ENCODE measurements around the gene PRKG1.

The PRKG1 gene

DNA sequence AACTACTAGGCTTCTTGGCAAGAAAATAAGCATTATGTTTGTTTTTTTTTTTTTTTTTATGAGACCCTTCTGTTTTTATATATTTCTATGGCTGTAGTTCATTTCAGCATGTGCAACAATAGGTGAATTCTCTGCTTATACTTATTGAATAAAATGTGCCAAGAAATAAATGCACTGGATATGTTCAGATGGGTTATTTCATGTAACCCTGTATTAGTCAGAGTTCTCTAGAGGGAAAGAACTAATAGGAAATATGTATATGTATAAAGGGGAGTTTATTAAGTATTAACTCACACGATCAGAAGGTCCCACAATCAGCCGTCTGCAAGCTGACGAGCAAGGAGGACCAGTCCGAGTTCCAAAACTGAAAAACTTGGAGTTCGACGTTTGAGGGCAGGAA lies 332.3 kb downstream of the PRKG1 start:
- no peaks in the 10 kb centered on the region for H3K79me2 ChIP-seq (ENCODE audit: insufficient read depth, low read length)
- no peak overlapping the region for H2AFZ ChIP-seq (ENCODE audit: low read depth, low read length, severe bottlenecking)
- H4K20me1 ChIP-seq (ENCODE audit: low read depth, low read length): no peaks in the 10 kb centered on the region
- no peak overlapping the region for H3K27ac ChIP-seq (ENCODE audit: low read depth, low read length)
- H3K4me2 ChIP-seq (ENCODE audit: low read depth, low read length, poor library complexity, severe bottlenecking): no peak overlapping the region
- no peak overlapping the region for H3K9ac ChIP-seq (ENCODE audit: low read length)
- no peak overlapping the region for H3K4me3 ChIP-seq (ENCODE audit: insufficient read depth, low read length, poor library complexity, severe bottlenecking)
- TF ChIP-seq, protein P1, sequence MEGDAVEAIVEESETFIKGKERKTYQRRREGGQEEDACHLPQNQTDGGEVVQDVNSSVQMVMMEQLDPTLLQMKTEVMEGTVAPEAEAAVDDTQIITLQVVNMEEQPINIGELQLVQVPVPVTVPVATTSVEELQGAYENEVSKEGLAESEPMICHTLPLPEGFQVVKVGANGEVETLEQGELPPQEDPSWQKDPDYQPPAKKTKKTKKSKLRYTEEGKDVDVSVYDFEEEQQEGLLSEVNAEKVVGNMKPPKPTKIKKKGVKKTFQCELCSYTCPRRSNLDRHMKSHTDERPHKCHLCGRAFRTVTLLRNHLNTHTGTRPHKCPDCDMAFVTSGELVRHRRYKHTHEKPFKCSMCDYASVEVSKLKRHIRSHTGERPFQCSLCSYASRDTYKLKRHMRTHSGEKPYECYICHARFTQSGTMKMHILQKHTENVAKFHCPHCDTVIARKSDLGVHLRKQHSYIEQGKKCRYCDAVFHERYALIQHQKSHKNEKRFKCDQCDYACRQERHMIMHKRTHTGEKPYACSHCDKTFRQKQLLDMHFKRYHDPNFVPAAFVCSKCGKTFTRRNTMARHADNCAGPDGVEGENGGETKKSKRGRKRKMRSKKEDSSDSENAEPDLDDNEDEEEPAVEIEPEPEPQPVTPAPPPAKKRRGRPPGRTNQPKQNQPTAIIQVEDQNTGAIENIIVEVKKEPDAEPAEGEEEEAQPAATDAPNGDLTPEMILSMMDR (IDR thresholded peaks at IDR 0.05; ENCODE audit: insufficient read depth, low read length, poor library complexity, severe bottlenecking): no peak
- no peaks in the 10 kb centered on the region for H3K9me2 ChIP-seq (replicated peaks; ENCODE audit: insufficient read depth, low read length)
- H3K9me3 ChIP-seq (ENCODE audit: insufficient read depth, low read length): no peaks in the 10 kb centered on the region
- H3K27me3 ChIP-seq (ENCODE audit: low read length): no peaks in the 10 kb centered on the region
- H3F3A ChIP-seq (ENCODE audit: insufficient read depth): no peaks in the 10 kb centered on the region
- no peaks in the 10 kb centered on the region for H3K36me3 ChIP-seq (ENCODE audit: low read length)

DNA sequence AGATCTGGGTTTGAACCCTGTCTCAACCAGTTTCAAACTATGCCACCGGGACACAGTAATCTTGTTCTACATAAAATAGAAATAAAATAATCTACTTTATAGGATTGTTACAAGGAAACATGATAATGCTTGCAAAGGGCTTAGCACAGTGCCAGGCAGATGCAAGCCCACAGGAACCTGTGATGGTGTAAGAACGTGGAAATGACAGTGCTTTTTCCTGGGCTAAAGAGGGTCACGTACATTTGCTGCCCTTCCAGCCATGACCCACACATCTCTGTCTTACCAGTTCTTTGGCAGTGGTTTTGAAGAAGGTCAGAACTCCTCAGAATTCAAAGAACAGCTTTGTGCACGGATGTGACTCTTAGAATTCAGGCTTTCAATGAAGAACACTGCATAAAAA lies 342.2 kb downstream of the PRKG1 start:
- Histone ChIP-seq H3K9me2 (replicated peaks; ENCODE audit: insufficient read depth, low read length) (no peaks in the 10 kb centered on the region), H3K4me3 (ENCODE audit: insufficient read depth, low read length, poor library complexity, severe bottlenecking) (no peak overlapping the region), H3K36me3 (ENCODE audit: low read length) (no peaks in the 10 kb centered on the region), H3K27ac (ENCODE audit: low read depth, low read length) (no peak overlapping the region), H3K27me3 (ENCODE audit: low read length) (no peaks in the 10 kb centered on the region), H3K9ac (ENCODE audit: low read length) (no peak overlapping the region), H3K4me2 (ENCODE audit: low read depth, low read length, poor library complexity, severe bottlenecking) (no peak overlapping the region), H3K79me2 (ENCODE audit: insufficient read depth, low read length) (no peaks in the 10 kb centered on the region), H3F3A (ENCODE audit: insufficient read depth) (no peaks in the 10 kb centered on the region), H2AFZ (ENCODE audit: low read depth, low read length, severe bottlenecking) (no peak overlapping the region), H4K20me1 (ENCODE audit: low read depth, low read length) (no peaks in the 10 kb centered on the region), H3K9me3 (ENCODE audit: insufficient read depth, low read length) (no peaks in the 10 kb centered on the region)
- TF ChIP-seq EZH2phosphoT487 (conservative IDR thresholded peaks at IDR 0.05; ENCODE audit: low read length): no peak
- TF ChIP-seq, protein P1 (IDR thresholded peaks at IDR 0.05; ENCODE audit: insufficient read depth, low read length, poor library complexity, severe bottlenecking): no peak

DNA sequence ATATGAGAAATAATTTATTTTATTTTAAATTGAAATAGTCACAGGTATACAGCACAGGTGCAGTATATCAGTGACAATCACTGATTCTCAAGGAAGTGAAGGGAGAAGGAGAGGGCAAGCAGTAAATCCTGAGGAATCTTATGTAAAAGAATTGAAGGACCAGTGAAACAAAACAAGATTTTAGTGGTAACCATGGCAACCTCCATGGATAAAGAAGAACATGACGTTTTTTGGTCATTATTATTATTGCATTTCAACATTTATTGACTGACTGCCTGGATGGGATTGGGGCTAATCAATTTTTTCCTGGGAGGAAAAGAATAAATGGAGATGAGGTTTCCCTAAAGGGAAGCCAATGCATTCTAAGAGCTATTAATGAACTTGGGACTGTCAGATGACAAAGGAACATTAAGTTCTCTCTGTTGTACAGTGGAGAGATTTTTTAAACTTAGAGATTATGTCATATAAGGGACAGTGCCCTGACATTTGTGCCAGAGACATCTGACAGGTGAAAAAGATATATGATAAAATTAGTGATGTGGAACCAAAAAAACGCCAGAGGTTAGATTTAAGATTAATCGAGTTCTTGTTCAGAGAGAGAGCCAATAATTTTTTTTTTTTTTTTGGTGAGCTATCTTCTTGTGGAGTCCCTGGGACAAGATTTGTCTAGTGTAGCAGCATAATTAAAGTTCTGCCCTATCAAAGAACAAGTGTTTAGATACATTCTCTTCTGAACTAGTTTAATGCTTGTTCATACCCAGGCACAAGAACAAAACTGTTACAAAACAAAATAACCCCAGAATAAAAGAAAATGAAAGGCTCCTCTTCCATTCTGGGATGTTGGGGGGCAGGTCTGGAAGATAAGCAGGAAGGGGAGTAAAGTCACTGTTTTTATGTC lies 345.2 kb downstream of the PRKG1 start:
- TF ChIP-seq, protein P1 (IDR thresholded peaks at IDR 0.05; ENCODE audit: insufficient read depth, low read length, poor library complexity, severe bottlenecking): no peak
- Histone ChIP-seq H3F3A (ENCODE audit: insufficient read depth) (no peaks in the 10 kb centered on the region), H3K9me3 (ENCODE audit: insufficient read depth, low read length) (no peaks in the 10 kb centered on the region), H3K27ac (ENCODE audit: low read depth, low read length) (no peak overlapping the region), H3K79me2 (ENCODE audit: insufficient read depth, low read length) (no peaks in the 10 kb centered on the region), H3K4me2 (ENCODE audit: low read depth, low read length, poor library complexity, severe bottlenecking) (no peak overlapping the region), H3K4me3 (ENCODE audit: insufficient read depth, low read length, poor library complexity, severe bottlenecking) (no peak overlapping the region), H3K9me2 (replicated peaks; ENCODE audit: insufficient read depth, low read length) (no peaks in the 10 kb centered on the region), H3K36me3 (ENCODE audit: low read length) (no peaks in the 10 kb centered on the region), H3K9ac (ENCODE audit: low read length) (no peak overlapping the region), H3K27me3 (ENCODE audit: low read length) (no peaks in the 10 kb centered on the region), H2AFZ (ENCODE audit: low read depth, low read length, severe bottlenecking) (no peak overlapping the region), H4K20me1 (ENCODE audit: low read depth, low read length) (no peaks in the 10 kb centered on the region)
